HEK293 (cell line): ENCODE results near the gene KLHDC8B.
"Not testable (repeated sequence)": the region's sequence is repeated elsewhere in the genome, so short reads cannot be mapped to it uniquely, and the experiment has no call there.

Source experiments
- CTCF ChIP-seq: fragments of 450-650 bp; formaldehyde crosslinking; IDR thresholded peaks from 2 replicates; pipeline ENCODE4 v1.5.1; 2016; ENCODE audit warnings: missing biosample characterization, missing genetic modification characterization
- REST ChIP-seq: fragments of 450-650 bp; formaldehyde crosslinking; IDR thresholded peaks from 2 replicates; pipeline ENCODE4 v1.5.1; 2016; ENCODE audit warnings: missing biosample characterization, missing genetic modification characterization
- ZBTB1 ChIP-seq: fragments of 450-650 bp; formaldehyde crosslinking; IDR thresholded peaks from 2 replicates; pipeline ENCODE4 v1.5.1; 2016; ENCODE audit warnings: missing biosample characterization, missing genetic modification characterization
- ZBTB21 ChIP-seq: fragments of 450-650 bp; formaldehyde crosslinking; IDR thresholded peaks from 2 replicates; pipeline ENCODE4 v1.5.1; 2017; ENCODE audit warnings: missing biosample characterization, missing genetic modification characterization
- ZNF10 ChIP-seq: fragments of 450-650 bp; formaldehyde crosslinking; IDR thresholded peaks from 2 replicates; pipeline ENCODE4 v1.5.1; 2017; ENCODE audit warnings: missing biosample characterization, missing genetic modification characterization
- ZNF157 ChIP-seq: fragments of 450-650 bp; formaldehyde crosslinking; IDR thresholded peaks from 2 replicates; pipeline ENCODE4 v1.5.1; 2016; ENCODE audit warnings: missing biosample characterization, missing genetic modification characterization
- ZNF174 ChIP-seq: fragments of 450-650 bp; formaldehyde crosslinking; IDR thresholded peaks from 2 replicates; pipeline ENCODE4 v1.5.0; 2017; ENCODE audit warnings: missing biosample characterization, mild to moderate bottlenecking, missing genetic modification characterization
- ZNF239 ChIP-seq: fragments of 450-650 bp; formaldehyde crosslinking; IDR thresholded peaks from 2 replicates; pipeline ENCODE4 v1.5.1; 2016; ENCODE audit warnings: missing biosample characterization, missing genetic modification characterization
- ZNF24 ChIP-seq: fragments of 450-650 bp; formaldehyde crosslinking; IDR thresholded peaks from 2 replicates; pipeline ENCODE4 v1.5.1; 2016; ENCODE audit warnings: missing biosample characterization, missing genetic modification characterization
- ZNF311 ChIP-seq: fragments of 450-650 bp; formaldehyde crosslinking; IDR thresholded peaks from 2 replicates; pipeline ENCODE4 v1.5.1; 2017; ENCODE audit warnings: missing biosample characterization, missing genetic modification characterization, borderline replicate concordance
- ZNF558 ChIP-seq: fragments of 450-650 bp; formaldehyde crosslinking; IDR thresholded peaks from 2 replicates; pipeline ENCODE4 v1.5.1; 2016; ENCODE audit warnings: missing biosample characterization, missing genetic modification characterization
- ZNF701 ChIP-seq: fragments of 450-650 bp; formaldehyde crosslinking; IDR thresholded peaks from 2 replicates; pipeline ENCODE4 v1.5.1; 2016; ENCODE audit warnings: missing biosample characterization, missing genetic modification characterization

- TF ChIP-seq ZNF239 (tag by site-specific recombination); ZNF24 (tag by site-specific recombination); ZBTB1 (tag by site-specific recombination); ZNF558 (tag by site-specific recombination); CTCF (tag by site-specific recombination); ZNF157 (tag by site-specific recombination); ZNF10 (tag by site-specific recombination); ZNF311 (tag by site-specific recombination); ZNF701 (tag by site-specific recombination); REST; ZNF174 (tag by site-specific recombination); ZBTB21 (tag by site-specific recombination): not testable (repeated sequence)
Observed at GRCh38 chr3:49218471-49218989, 47.1 kb downstream of the KLHDC8B start.
